Upper lobe of right lung (tissue), 1 donor: ENCODE measurements around the gene PCSK2. TPM values are rescaled to one million over a fixed set of nuclear protein-coding genes. Genes with fewer than 3 reads are reported as not detected.

Experiments
- ATAC-seq: fragments of 200-7000 bp; cut with Tn5 transposase; one replicate; pipeline ENCODE4 v1.9.1; 2020; ENCODE audit warnings: mild to moderate bottlenecking, moderate library complexity
- DNase-seq: peaks from one replicate; pipeline ENCODE4 v3.0.0-alpha.2; 2020
- H3K27ac ChIP-seq: fragments of 200-600 bp; one replicate; pipeline ENCODE4 v1.8.0; 2022
- H3K27me3 ChIP-seq: fragments of 200-600 bp; one replicate; pipeline ENCODE4 v1.8.0; 2022; ENCODE audit warnings: mild to moderate bottlenecking
- H3K36me3 ChIP-seq: fragments of 200-600 bp; one replicate; pipeline ENCODE4 v1.8.0; 2022
- H3K4me1 ChIP-seq: fragments of 200-600 bp; one replicate; pipeline ENCODE4 v1.8.0; 2022
- H3K4me3 ChIP-seq: fragments of 200-600 bp; one replicate; pipeline ENCODE4 v1.8.0; 2022; ENCODE audit warnings: mild to moderate bottlenecking
- H3K9me3 ChIP-seq: fragments of 200-600 bp; one replicate; pipeline ENCODE4 v1.8.0; 2022
- CTCF ChIP-seq: fragments of 200-600 bp; IDR thresholded peaks from one replicate; pipeline ENCODE4 v1.8.0; 2022; ENCODE audit warnings: antibody characterized with exemption
- intact Hi-C: fragments of 100-400 bp; cut with DNase I; formaldehyde crosslinking; loops from one replicate; pipeline ENCODE4 v1.11.0; 2022
- total RNA-seq: library from RNA; stranded (reverse); fragmentation: NEBNext Ultra II Directional; extraction: Animal tissue kit (Norgen Biotek cat#: 25700); gene quantifications from one replicate; pipeline ENCODE4 v1.2.1, GENCODE V29; 2021
- donor health status: DM: no; HTN: yes; CAD: no; lungs with severe emphysema.

Gene PCSK2
- total RNA-seq, 1 donor from 2014 or later, result 17.7 TPM

- H3K4me1 ChIP-seq, result no peaks in the 10 kb centered on the region
- H3K36me3 ChIP-seq, result no peaks in the 10 kb centered on the region
- TF ChIP-seq CTCF, result no peak
- H3K9me3 ChIP-seq, result no peaks in the 10 kb centered on the region
- H3K27ac ChIP-seq, result no peak overlapping the region
- DNase-seq (no peak), ATAC-seq (no peak)
- intact Hi-C loops, result no loop called here
- H3K27me3 ChIP-seq, result no peaks in the 10 kb centered on the region
- H3K4me3 ChIP-seq, result no peak overlapping the region
Observed at GRCh38 chr20:17418737-17419136, 191.9 kb downstream of the PCSK2 start.

- ATAC-seq (no peak), DNase-seq (no peak)
- Histone ChIP-seq H3K4me3 (no peak overlapping the region), H3K36me3 (no peaks in the 10 kb centered on the region), H3K4me1 (no peaks in the 10 kb centered on the region), H3K27ac (no peak overlapping the region), H3K9me3 (no peaks in the 10 kb centered on the region), H3K27me3 (no peaks in the 10 kb centered on the region)
- no peak for TF ChIP-seq CTCF
- intact Hi-C loops, result no loop called here
Observed at GRCh38 chr20:17419479-17420041, 192.7 kb downstream of the PCSK2 start.

- no peak for TF ChIP-seq CTCF
- no peaks in the 10 kb centered on the region for H3K27me3 ChIP-seq
- ATAC-seq (no peak), DNase-seq (no peak)
- intact Hi-C loops, result no loop called here
- no peaks in the 10 kb centered on the region for H3K9me3 ChIP-seq
- no peak overlapping the region for H3K4me3 ChIP-seq
- no peak overlapping the region for H3K27ac ChIP-seq
- H3K36me3 ChIP-seq, result no peaks in the 10 kb centered on the region
- H3K4me1 ChIP-seq, result no peaks in the 10 kb centered on the region
Observed at GRCh38 chr20:17421493-17421892, 194.7 kb downstream of the PCSK2 start.

GRCh38 chr20:17423782-17424181 lies 196.9 kb downstream of the PCSK2 start:
- TF ChIP-seq CTCF, result no peak
- no peak overlapping the region for H3K4me3 ChIP-seq
- H3K27ac ChIP-seq, result no peak overlapping the region
- H3K27me3 ChIP-seq, result no peaks in the 10 kb centered on the region
- ATAC-seq (no peak), DNase-seq (no peak)
- H3K9me3 ChIP-seq, result no peaks in the 10 kb centered on the region
- H3K4me1 ChIP-seq, result no peaks in the 10 kb centered on the region
- no peaks in the 10 kb centered on the region for H3K36me3 ChIP-seq
- intact Hi-C loops, result no loop called here

GRCh38 chr20:17427638-17428037 lies 200.8 kb downstream of the PCSK2 start:
- DNase-seq (no peak), ATAC-seq (no peak)
- Histone ChIP-seq H3K4me3 (no peak overlapping the region), H3K27me3 (no peaks in the 10 kb centered on the region), H3K27ac (no peak overlapping the region), H3K4me1 (no peaks in the 10 kb centered on the region), H3K9me3 (no peaks in the 10 kb centered on the region), H3K36me3 (no peaks in the 10 kb centered on the region)
- no peak for TF ChIP-seq CTCF
- intact Hi-C loops, result no loop called here
